Hepatocyte (in vitro differentiated cells): ENCODE results near the gene PLLP.

Experiments used
- EZH2 ChIP-seq: fragments of 200-600 bp; sonication (generic); IDR thresholded peaks from 2 replicates; pipeline ENCODE4 v1.6.1; 2016; ENCODE audit warnings: antibody characterized with exemption, mild to moderate bottlenecking, borderline replicate concordance
- TF ChIP-seq, protein P1 (sequence below): fragments of 200-600 bp; sonication (generic); IDR thresholded peaks from 2 replicates; pipeline ENCODE4 v1.5.1; 2016; ENCODE audit warnings: antibody characterized with exemption, mild to moderate bottlenecking; ENCODE audit not compliant: poor library complexity

GRCh38 chr16:57324749-57325148 is 40.3 kb upstream of the PLLP start:
- TF ChIP-seq, protein P1, sequence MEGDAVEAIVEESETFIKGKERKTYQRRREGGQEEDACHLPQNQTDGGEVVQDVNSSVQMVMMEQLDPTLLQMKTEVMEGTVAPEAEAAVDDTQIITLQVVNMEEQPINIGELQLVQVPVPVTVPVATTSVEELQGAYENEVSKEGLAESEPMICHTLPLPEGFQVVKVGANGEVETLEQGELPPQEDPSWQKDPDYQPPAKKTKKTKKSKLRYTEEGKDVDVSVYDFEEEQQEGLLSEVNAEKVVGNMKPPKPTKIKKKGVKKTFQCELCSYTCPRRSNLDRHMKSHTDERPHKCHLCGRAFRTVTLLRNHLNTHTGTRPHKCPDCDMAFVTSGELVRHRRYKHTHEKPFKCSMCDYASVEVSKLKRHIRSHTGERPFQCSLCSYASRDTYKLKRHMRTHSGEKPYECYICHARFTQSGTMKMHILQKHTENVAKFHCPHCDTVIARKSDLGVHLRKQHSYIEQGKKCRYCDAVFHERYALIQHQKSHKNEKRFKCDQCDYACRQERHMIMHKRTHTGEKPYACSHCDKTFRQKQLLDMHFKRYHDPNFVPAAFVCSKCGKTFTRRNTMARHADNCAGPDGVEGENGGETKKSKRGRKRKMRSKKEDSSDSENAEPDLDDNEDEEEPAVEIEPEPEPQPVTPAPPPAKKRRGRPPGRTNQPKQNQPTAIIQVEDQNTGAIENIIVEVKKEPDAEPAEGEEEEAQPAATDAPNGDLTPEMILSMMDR: no peak
- no peak for TF ChIP-seq EZH2
